ENCODE measurements around the gene IGFLR1.
"Not testable (repeated sequence)": the region's sequence is repeated elsewhere in the genome, so short reads cannot be mapped to it uniquely, and the experiment has no call there.

The IGFLR1 gene

DNA sequence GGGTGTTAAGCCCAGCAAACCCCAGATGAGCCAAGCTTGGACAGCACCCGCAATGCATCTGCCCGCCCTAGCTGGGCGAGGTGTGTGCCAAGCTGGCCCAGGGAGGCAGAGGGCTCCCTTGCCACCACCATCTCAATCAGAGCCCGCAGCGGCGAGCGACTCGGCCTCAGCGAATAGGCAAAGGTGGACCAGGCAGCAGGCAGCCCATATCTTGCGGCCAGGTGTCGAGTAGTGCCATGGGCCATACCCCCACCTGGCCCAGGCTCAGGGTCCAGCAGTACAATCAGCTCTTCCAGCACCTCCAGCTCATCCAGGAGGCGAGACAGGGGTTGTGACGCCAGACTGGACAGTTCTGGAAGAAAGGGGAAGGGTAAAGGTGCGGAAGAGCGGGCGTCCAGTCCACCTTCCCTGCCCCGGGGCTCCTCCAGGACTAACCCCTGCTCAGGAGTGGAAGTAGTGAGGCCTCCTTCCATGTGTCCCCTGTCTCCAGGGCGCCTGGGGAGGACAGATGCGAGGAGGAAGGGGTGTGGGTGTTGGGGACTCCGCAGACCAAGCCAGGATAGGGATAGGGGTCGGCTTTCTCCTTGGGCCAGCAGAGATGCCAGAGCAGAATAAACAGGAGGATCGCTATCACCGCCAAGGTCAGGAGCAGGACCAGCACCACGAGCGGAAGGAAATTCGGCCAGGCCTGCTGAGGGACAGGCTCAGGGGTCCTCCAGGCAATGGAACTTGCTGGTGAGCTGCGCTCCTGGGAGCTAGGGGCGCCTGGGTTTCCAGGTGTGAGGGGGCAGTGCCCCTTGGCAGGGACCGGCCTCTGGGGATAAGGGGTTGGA lies 2.8 kb downstream of the IGFLR1 start:
- DNase-seq, result no peak

DNA sequence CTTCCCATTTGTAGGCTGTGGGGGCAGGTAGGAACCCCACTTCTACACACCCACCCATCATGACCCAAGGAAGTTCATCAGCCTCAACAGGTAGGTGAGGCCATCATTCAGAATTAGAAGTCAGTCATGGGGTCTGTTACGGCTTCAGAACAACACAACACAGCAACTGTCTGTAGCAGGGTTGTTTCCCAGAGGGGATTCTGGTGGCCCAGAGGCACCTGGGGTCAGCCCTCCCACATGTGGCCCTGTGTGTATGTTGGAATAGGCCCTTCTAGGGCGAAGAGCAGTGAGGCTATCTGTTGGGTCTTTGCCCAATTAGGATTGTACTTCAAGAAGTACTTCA lies 3.4 kb downstream of the IGFLR1 start:
- DNase-seq, result no peak

- no peak for DNase-seq
Observed at GRCh38 chr19:35738021-35738886, 4.0 kb downstream of the IGFLR1 start.

GRCh38 chr19:35736913-35737886 lies 5.1 kb downstream of the IGFLR1 start:
- peak in 1 of 4 experiments; percentile 10 for DNase-seq

GRCh38 chr19:35734889-35735288 lies 7.4 kb downstream of the IGFLR1 start:
- no peak for DNase-seq

DNA sequence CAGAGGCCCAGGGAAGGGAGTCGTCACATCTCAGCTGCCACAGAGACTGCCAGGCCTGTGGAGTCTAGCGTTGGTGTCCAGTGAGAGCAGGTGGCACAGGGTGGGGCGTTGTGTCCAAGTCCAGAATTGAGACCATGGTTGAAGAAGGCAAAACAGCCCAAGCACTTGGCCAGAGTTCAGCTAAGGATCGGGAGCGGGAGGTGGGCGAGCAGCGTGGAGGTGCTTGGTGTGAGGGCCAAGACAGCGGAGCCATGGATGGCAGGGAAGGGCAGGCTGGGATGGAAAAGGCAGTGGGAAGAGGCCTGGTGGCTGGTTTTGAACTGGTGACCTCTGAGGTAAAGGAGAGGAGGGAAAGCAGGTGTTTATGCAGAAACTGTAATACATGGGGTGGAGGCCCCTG lies 8.0 kb downstream of the IGFLR1 start:
- DNase-seq, result no peak

- DNase-seq, result no peak
Observed at GRCh38 chr19:35733180-35734125, 8.8 kb downstream of the IGFLR1 start.

DNA sequence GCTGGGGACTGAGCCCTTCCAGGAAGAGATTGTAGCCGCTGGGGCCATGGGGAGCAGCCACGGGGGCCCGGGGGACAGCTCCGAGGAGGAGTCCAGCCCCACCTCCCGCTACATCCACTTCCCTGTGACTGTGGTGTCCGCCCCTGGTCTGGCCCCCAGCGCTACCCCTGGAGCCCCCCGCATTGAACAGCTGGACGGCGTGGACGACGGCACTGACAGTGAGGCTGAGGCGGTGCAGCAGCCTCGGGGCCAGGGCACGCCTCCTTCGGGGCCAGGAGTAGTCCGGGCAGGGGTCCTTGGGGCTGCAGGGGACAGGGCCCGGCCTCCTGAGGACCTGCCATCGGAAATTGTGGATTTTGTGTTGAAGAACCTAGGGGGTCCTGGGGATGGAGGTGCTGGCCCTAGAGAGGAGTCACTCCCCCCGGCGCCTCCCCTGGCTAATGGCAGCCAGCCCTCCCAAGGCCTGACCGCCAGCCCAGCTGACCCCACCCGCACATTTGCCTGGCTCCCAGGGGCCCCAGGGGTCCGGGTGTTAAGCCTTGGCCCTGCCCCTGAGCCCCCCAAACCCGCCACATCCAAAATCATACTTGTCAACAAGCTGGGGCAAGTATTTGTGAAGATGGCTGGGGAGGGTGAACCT lies 9.6 kb downstream of the IGFLR1 start:
- DNase-seq, result no peak

- DNase-seq, result no peak
Observed at GRCh38 chr19:35731779-35732405, 10.4 kb downstream of the IGFLR1 start.

DNA sequence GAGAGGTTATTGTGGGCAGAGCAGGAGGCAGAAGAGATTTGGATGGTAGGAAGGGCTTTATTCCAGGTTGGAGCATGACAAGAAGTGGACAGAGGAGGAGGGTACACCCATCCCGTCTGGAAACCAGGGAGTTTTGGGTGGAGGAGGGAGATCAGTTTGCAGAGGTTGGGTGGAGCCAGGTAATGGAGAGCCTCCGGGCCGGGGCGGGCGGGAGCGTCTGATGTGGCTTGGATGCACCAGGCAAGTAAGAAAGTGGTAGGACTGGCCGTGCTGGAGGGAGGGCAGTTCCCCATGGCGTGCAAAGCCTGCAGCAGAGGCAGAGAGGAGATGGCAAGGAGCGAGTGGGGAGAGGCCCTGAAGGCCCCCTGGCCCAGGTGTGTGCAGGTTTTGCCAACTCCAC lies 10.9 kb downstream of the IGFLR1 start:
- DNase-seq, result no peak

DNA sequence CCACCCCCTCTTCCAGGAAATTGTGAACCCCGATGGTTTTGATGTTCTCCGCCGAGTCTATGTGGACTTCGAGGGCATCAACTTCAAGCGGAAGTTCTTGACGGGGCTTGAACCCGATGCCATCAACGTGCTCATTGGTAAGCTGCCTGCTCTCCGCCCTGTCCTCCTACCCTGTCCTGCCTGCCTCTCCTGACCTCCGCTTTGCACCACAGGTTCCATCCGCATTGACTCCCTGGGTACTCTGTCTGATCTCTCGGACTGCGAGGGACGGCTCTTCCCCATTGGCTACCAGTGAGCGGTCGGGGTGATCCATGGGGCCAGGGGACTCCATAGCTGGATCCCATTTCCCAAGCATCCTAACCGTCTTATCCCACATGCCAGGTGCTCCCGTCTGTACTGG lies 11.9 kb downstream of the IGFLR1 start:
- no peak for DNase-seq

DNA sequence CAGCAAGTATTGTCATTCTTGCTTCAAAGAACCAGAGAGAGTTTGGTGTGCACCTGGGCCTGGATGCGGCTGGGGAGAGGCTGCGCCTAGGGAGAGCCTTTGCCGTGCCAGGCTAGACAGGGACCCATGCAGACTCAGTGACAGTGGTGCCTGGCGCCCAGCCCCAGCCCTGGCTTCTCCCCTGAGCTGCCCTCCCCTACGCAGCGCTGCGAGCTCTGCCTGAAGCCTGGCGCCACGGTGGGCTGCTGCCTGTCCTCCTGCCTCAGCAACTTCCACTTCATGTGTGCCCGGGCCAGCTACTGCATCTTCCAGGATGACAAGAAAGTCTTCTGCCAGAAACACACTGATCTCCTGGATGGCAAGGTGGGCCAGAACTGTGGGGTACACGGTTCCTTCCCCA lies 12.5 kb downstream of the IGFLR1 start:
- DNase-seq, result no peak

DNA sequence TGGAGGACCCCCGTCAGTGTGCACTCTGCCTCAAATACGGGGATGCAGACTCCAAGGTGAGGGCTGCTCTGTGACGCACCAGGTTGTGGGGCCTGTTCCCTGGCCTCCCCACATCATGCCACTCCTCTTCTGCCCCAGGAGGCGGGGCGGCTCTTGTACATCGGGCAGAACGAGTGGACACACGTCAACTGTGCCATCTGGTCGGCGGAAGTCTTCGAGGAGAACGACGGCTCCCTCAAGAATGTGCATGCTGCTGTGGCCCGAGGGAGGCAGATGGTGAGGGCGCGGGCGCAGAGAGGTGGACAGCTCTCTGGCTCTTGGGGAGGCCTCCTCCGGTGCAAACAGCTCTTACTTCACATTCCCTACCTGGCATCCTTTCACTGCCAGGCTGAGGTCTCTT lies 13.2 kb downstream of the IGFLR1 start:
- no peak for DNase-seq

DNA sequence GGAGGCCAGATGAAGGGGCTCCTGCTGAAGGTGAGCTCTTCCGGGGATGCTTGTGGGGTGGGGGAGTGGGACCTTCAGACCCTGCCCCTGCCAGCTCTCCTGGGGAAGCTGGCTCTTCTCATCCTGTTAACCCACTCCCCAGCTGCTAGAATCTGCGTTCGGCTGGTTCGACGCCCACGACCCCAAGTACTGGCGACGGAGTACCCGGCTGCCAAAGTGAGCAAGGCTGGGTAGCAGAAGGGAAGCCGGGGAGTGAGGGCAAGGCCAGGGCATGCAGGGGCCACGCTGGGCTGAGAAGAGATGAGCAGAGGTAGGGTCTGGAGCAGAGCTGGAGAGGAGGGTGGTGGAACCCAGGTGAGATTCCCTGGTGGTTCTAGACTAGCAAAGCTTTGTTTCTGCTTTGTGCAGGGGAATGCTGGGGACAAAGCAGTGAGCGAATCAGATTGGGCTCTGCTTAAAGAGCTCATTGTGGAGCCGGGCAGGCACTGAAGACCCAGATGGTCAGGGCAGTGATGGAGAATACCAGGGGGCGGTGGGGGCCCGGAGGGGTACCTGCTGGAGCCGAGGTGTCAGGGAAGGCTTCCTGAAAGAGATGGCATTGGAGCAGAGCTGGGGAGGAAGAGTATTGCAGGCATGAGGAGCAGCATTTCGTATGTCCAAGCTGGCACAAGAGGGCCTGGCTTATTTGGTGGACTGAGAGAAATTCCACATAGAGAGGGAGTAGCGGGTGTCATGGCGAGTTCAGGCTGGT lies 14.1 kb downstream of the IGFLR1 start:
- no peak for DNase-seq

- DNase-seq, result no peak
Observed at GRCh38 chr19:35727053-35727955, 14.9 kb downstream of the IGFLR1 start.

DNA sequence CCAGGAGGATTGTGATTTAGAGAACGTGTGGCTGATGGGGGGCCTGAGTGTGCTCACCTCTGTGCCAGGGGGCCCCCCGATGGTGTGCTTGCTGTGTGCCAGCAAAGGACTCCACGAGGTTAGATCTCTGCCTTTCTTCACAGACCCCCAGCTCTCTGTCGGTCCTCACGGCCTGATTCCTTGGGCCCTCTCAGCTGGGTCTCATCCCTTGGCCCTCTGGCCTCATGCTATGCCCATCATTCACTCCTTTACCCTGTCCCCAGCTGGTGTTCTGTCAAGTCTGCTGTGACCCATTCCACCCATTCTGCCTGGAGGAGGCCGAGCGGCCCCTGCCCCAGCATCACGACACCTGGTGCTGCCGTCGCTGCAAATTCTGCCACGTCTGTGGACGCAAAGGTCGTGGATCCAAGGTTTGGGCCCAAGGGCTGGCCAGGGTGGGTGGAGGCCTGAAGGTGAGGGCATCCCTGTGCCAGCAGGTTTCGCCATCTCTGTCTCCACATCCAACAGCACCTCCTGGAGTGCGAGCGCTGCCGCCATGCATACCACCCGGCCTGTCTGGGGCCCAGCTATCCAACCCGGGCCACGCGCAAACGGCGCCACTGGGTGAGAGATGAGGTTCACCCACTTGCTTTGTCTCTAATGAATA lies 16.9 kb downstream of the IGFLR1 start:
- no peak for DNase-seq

GRCh38 chr19:35724560-35724959 lies 17.7 kb downstream of the IGFLR1 start:
- no peak for DNase-seq

- DNase-seq, result not testable (repeated sequence)
Observed at GRCh38 chr19:35724132-35724531, 18.1 kb downstream of the IGFLR1 start.
